NCI-H1436 treated with DMSO at 0.1 percent for 48 hours (cell line): Measurements from ENCODE around the gene THG1L.
A peak's percentile ranks its signal among the peaks of the same experiment; 100 is the strongest.

Experiments
- DNase-seq: peaks from one replicate; lab custom pipeline; 2025; lab: John Stamatoyannopoulos, UW

Gene THG1L

DNA sequence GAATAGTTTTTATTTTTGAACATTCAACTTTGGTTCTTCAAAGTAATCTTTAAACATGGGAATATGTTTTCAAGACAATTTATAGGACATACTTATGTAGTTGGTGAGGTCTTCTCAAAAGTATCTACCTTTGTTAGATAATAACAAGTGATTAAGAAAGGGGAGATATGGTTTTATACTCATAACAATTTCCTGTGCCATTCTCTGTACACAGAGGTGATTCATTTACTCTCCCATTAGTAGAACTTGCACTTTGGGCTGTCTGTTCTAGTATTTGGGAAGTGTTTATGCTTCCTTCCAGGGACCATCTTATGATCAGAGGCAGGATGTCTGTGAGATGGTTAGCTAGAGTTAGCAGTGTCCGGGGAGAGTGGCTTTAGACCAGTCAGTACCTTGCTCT, 27.5 kb downstream of the THG1L start:
- DNase-seq, result no peak

DNA sequence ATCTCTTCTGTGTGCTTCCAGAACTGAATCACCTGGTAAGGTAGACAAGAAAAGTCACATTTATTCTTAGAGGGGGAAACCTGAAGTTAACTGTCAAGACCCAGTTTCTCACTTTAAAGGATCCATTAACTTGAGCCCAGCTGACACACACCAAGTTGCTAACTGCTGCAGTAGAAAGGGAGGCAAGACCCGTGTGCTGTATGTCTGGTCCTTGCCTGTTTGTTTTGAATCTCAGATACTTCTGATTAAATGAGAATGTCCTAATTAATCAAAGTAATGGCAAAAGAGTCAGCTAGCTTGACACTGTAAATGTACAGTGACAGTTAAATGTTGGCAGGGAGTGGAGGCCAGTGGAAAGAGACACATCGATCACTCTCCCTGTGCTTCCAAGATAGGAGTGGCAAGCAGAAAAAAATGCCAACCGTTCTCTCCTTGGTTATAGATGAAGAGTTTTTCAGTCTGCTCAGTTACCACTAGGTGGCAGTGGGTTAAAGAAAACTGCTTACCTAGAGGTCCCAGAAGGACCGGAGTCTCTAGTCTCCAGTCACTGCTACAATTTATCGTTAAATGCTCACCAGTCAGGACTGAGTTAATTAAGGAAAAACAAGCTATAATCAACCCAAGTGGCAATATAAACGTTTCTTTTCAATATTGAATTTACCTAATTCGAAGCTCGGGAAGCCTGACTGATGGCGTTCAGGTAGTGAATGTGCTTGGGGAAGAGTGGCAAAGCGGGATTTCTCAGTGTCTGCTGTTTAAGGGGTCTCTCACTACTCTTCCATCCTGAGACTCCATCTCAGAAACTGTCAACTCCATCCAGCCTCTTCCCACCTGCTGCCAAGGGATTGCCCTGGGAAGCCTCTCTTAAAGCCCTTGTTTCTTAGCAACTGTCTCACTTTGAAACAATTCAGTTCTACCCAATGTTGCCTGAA, 30.7 kb downstream of the THG1L start:
- peak; percentile 35 for DNase-seq

DNA sequence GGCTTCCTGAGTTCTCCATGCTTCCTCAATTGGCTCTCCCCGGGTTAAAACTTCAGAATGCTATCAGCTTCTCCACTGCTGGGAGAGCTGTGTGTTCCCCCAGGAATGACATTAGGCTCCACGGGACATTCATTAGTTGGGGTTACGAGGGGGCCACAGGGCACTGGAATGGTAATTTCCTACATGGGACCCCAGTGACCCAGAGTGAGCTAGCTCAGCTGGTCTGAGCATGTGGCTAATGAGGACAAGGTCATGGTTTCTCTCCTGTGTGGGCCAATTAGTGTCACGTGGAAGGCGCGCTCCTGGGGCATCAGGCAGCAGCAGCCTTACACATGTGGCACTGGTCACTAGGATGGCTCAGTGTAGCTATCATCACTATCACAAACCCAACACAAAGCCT, 33.3 kb downstream of the THG1L start:
- no peak for DNase-seq

DNA sequence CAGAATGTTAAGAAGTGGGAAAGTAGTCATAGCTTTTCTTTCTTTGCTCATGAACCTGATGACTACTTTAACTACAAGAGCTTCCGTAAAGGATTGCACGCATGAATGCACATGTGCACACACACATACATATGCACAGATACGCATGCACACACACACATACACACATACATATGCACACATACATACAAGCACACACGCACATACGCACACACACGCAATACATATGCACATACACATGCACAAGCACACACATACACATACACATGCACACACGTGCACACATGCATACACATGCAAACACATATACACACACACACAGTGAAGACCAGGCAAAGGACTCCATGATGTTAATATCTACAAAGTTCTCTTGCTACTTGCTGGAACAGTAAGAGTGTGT, 35.2 kb downstream of the THG1L start:
- DNase-seq, result no peak

DNA sequence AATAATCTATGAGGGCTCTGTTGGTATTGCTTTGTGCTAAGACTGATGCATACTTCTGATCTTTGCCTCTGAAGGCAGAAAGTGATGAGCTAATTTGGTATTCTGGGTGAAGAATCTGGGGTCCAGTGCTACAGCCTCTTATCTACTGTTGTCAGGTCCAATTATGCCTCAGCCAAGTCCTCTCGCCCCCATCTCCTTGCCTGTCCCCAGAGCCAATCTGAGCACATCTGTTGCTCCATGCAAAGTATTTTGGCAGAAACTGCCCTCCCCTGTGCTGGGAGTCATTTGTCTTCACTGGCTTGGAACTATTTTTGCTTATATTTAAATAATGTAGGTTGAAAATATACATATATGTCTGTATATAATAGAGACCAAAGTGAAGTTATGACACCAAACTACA, 35.7 kb downstream of the THG1L start:
- no peak for DNase-seq

DNA sequence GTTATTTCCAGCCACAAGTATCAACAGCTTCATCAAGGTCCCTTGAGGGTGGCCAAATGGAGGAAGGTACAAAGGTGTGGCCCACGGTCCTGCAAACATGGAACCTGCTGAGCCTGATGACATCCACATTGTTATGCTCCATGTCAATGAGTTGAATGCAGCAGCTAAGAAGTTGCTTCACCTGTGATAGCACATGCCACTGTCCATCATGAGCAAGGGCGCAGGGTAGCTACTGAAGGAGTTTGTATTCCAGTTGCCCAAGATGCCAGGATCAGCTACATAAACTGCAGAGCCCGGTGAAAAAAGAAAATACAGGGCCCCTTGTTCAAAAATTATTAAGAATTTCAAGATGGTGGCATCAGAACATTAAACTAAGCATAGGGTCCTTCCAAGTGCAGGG, 36.5 kb downstream of the THG1L start:
- no peak for DNase-seq

DNA sequence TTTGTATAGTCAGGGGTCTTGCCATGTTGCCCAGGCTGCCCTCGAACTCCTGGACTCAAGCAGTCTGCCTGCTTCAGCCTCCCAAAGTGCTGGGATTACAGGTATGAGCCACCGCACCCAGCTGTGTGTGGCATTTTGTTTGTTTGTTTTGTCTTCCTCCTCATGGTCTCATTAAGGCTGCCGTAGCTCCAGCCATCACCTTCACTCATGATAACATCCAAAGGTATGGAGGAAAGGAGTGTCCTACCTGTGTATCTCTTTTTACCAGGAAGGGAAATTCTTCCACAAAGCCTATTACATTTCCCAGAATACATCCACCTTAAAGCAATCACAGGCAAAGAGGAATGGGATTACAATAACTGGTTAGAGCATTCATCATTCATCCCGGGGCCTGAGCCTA, 39.4 kb downstream of the THG1L start:
- DNase-seq, result no peak

DNA sequence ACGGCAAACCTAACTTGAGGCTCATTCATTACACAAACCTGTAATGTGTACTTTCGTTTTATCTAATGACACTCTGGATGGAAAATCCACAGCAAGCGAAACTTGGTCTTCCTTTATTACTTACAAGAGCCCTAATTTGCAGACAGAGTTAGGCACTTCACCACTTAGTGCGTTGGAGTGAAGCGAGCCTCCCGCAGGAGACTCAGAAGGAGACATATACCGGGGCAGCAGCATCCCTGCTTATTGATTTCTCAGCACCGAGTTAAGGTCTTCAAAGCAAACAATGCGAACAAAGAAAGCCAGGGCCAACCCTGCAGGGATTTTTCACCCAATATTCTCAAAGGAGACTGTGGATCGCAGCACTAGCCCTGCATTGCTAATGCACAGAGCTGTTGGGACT, 40.9 kb downstream of the THG1L start:
- DNase-seq, result no peak

DNA sequence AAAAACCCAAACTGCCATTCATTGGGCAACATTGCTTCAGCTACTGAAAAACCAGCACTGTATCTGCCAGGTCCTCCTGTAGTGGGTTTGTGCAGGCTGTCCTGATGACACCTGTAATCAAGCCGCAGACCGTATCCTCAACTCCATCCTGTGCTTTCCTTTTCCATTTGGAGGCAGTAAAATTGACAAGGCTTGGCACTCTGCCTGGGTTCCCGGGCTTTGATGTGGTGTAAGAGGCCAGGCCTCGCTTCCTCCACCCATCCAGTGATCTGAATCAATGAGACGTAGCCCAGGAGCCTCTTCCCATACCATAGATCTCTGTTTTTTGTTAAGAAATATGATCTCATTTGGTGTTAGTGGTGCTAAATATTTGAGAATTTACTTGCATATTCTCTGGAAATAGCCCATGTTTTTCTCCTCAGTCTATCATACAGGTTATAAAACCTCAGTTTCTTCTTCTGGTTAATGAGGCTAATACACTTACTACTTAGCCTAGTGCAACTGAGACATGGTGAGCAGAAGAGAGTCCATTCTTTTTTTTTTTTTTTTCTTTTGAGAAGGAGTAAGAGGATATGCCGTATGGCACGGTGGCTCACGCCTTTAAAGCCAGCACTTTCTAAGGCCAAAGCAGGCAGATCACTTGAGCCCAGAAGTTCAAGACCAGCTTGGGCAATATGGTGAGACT, 47.0 kb downstream of the THG1L start:
- DNase-seq, result no peak

DNA sequence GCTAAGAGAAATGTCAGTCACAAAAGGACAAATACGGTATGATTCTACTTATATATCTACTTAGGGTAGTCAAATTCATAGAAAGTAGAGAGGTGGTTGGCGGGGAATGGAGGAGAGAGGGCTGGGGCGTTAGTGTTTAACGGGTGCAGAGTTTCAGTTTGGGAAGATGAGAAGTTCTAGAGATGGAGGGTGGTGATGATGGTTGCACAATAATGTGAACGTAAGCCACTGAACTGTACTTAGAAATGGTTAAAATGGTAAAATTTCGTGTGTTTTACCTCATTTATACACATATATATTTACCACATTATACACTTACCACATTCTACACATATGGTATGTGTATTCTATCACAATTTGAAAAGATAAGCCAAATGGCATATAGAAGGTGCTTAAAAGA, 48.0 kb downstream of the THG1L start:
- no peak for DNase-seq

DNA sequence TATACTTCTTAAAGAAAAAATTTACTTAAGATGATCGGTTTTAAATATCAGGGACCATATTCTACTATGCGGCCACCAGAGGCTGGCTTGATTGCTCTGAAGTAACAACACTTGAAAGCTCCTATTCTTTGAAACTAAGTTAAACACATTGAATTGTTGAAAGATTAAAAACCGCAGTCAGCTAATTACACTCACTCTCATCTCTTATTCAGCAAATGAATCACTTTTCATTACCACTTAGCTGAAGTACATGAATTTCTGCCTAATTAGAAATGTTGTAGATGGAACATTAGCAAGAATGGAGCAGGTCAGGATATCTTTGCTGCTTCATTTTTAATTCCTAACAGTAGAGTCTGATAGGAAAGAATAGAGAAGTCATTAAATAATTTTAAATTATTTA, 54.6 kb downstream of the THG1L start:
- DNase-seq, result peak; percentile 24
